A549 treated with GW870086 at 1 μM for 4 hours (cell line): ENCODE measurements around the gene TIGD2. TPM values are rescaled to one million over a fixed set of nuclear protein-coding genes. Genes with fewer than 3 reads are reported as not detected.

Experiments
- total RNA-seq: library from RNA; stranded (reverse); fragments of 200-300 nt; extraction: Qiagen RNA extraction; gene quantifications from 5 replicates; pipeline ENCODE4 v1.2.3, GENCODE V29; 2022; ENCODE audit warnings: low read depth

Gene TIGD2
- total RNA-seq = 5.2 to 6.2 TPM (median 5.3 TPM) in 5 replicates

DNA sequence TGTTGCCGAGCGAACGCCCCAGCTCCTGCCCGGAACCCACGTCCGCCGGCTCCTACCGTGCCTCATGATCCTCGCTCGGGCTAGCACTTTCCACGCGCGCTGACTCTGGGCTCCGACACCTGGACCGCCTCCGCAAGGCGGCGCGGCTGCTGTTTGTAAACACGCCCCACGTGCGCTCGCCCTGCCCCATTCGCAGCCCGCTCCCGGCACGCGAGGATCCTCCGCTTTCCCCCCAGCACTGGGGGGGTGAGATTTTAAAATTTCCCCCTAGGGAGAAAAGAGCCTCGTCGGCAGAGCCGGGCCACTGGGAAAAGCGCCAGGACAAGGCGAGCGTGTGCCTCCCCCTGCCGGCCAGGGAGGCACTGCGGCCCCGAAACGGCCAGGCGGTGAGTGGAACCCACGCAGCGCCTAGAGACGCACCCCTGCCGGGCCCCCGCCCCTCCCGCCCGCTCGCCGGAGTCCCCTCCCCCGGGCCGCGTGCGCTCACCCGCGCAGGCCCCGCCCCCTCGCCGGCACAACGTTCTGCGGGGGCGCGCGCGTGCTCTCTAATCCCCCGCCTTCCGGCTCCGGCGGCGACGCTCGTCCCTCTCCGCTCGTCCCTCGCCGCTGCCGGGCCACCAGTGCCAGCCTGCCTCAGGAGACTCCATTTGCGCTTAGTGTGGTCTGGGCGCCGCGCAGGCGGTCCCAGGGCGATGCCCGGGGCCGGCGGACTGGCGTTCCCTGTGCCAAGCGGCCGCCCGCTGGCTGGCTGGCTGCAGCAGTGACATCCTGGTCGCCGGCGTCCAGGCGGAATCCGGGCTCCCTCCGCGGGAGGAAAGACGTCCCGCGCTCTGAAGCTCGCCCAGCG is at the start of gene TIGD2:
TIGD2 (plus strand) TSS at position 548 of the 847 bp plus-strand sequence. CDS start 1,442 bp downstream, outside the sequence.

Other genes with a start within 250 kb of the TIGD2 start
- 5.2 to 6.2 TPM (median 5.6 TPM) in 5 replicates for gene FAM13A, start 54.3 kb upstream of the TIGD2 start, total RNA-seq
- gene GPRIN3, start 196.3 kb downstream of the TIGD2 start, total RNA-seq = 1.5 to 4.0 TPM (median 3.1 TPM) in 5 replicates